HG02610 (cell line): Measurements from ENCODE around the gene FRMD4A.
"Not testable (repeated sequence)": the region's sequence is repeated elsewhere in the genome, so short reads cannot be mapped to it uniquely, and the experiment has no call there.

Source experiments
- ATAC-seq: cut with Tn5 transposase; IDR thresholded peaks from one replicate; pipeline ENCODE4 v1.9.1; 2021; ENCODE audit warnings: mild to moderate bottlenecking, moderate library complexity; ENCODE audit not compliant: unreplicated experiment

The FRMD4A gene

GRCh38 chr10:13716081-13717071 lies 614.3 kb downstream of the FRMD4A start:
- no peak for ATAC-seq

GRCh38 chr10:13715596-13715995 lies 615.1 kb downstream of the FRMD4A start:
- not testable (repeated sequence) for ATAC-seq

- ATAC-seq: no peak
These were observed 615.6 kb downstream of the FRMD4A start for GRCh38 chr10:13715100-13715499.

GRCh38 chr10:13712837-13713581 lies 617.7 kb downstream of the FRMD4A start:
- peak; percentile 82 for ATAC-seq

GRCh38 chr10:13712476-13712836 lies 618.3 kb downstream of the FRMD4A start:
- no peak for ATAC-seq

GRCh38 chr10:13711291-13711690 lies 619.4 kb downstream of the FRMD4A start:
- ATAC-seq: no peak

- no peak for ATAC-seq
These were observed 620.6 kb downstream of the FRMD4A start for GRCh38 chr10:13709931-13710650.

GRCh38 chr10:13708256-13708990 lies 622.3 kb downstream of the FRMD4A start:
- no peak for ATAC-seq

- no peak for ATAC-seq
These were observed 623.4 kb downstream of the FRMD4A start for GRCh38 chr10:13707156-13707881.

GRCh38 chr10:13706604-13707003 lies 624.1 kb downstream of the FRMD4A start:
- ATAC-seq: no peak

- no peak for ATAC-seq
These were observed 624.5 kb downstream of the FRMD4A start for GRCh38 chr10:13706175-13706574.

GRCh38 chr10:13705526-13706174 lies 625.1 kb downstream of the FRMD4A start:
- no peak for ATAC-seq

GRCh38 chr10:13704964-13705363 lies 625.8 kb downstream of the FRMD4A start:
- no peak for ATAC-seq

GRCh38 chr10:13703997-13704536 lies 626.7 kb downstream of the FRMD4A start:
- no peak for ATAC-seq

- no peak for ATAC-seq
These were observed 627.5 kb downstream of the FRMD4A start for GRCh38 chr10:13703101-13703818.

- ATAC-seq: no peak
These were observed 629.4 kb downstream of the FRMD4A start for GRCh38 chr10:13701157-13701919.

- ATAC-seq: no peak
These were observed 630.1 kb downstream of the FRMD4A start for GRCh38 chr10:13700473-13701144.
